Measurements from ENCODE around the gene HAUS6.

GRCh38 chr9:19145881-19146280 lies 43.2 kb upstream of the HAUS6 start:
- TF ChIP-seq, protein P1, sequence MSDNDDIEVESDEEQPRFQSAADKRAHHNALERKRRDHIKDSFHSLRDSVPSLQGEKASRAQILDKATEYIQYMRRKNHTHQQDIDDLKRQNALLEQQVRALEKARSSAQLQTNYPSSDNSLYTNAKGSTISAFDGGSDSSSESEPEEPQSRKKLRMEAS (IDR thresholded peaks at IDR 0.05), result no peak
- TF ChIP-seq KDM1A (IDR thresholded peaks at IDR 0.05; ENCODE audit: borderline replicate concordance, low read length), result no peak
